Stomach (tissue), 9 donors: ENCODE results near the gene KLKB1. TPM values are rescaled to one million over a fixed set of nuclear protein-coding genes. Genes with fewer than 3 reads are reported as not detected.

Source experiments
- DNase-seq, 2 donors: peaks; one replicate each; pipeline versions ENCODE4 v3.0.0 to v3.0.0-alpha.2; 2013 to 2019
- H3K27ac ChIP-seq, 5 donors: fragments of 200-600 bp in 4 of 5; sonication (generic) in 4 of 5; one replicate each; pipeline ENCODE4 v1.5.1; 2013 to 2019; ENCODE audit warnings: mild to moderate bottlenecking in 1 of 5, moderate library complexity in 1 of 5
- H3K27me3 ChIP-seq, 3 donors: fragments of 200-600 bp; sonication (generic); one replicate each; pipeline ENCODE4 v1.5.1; 2017 to 2019; ENCODE audit warnings: mixed run types in 1 of 3
- H3K36me3 ChIP-seq, 4 donors: fragments of 200-600 bp; sonication (generic); 1 replicate in 3 of 4; 2 replicates in 1 of 4; pipeline ENCODE4 v1.5.1; 2016 to 2019
- H3K4me1 ChIP-seq, 4 donors: fragments of 200-600 bp; sonication (generic); one replicate each; pipeline ENCODE4 v1.5.1; 2016 to 2019
- H3K4me3 ChIP-seq, 4 donors: fragments of 200-600 bp; sonication (generic) in 3 of 4; one replicate each; pipeline ENCODE4 v1.5.1; 2016 to 2019; ENCODE audit warnings: mild to moderate bottlenecking in 1 of 4
- H3K9me3 ChIP-seq, 4 donors: fragments of 200-600 bp; sonication (generic); one replicate each; pipeline ENCODE4 v1.5.1; 2016 to 2019
- EP300 ChIP-seq: sonication (generic); formaldehyde crosslinking; IDR thresholded peaks from one replicate; pipeline ENCODE4 v1.6.1; 2017; ENCODE audit warnings: antibody characterized with exemption
- POLR2A ChIP-seq, 4 donors: fragments of 450-650 bp; IDR thresholded peaks; one replicate each; pipeline ENCODE4 v1.6.1; 2016; ENCODE audit warnings: antibody characterized with exemption in 4 of 4, control low read depth in 2 of 4, mild to moderate bottlenecking in 1 of 4, moderate library complexity in 1 of 4
- POLR2AphosphoS5 ChIP-seq, 3 donors: sonication (generic); formaldehyde crosslinking; IDR thresholded peaks; one replicate each; pipeline ENCODE4 v1.6.1; 2016; ENCODE audit warnings: antibody characterized with exemption in 3 of 3
- WGBS, 5 donors: extraction: QIAGEN DNeasy Blood & Tissue Kit in 3 of 5; methylation state at CpG; one replicate each; pipeline versions ENCODE4 v1.1.5 to v1.1.7; 2013 to 2018; 5-methylcytosine and 5-hydroxymethylcytosine counted together
- intact Hi-C: fragments of 100-400 bp; cut with DNase I; formaldehyde crosslinking; loops from one replicate; pipeline ENCODE4 v1.15.1; 2023; ENCODE audit warnings: low total_unique reads
- polyA plus RNA-seq, 3 donors: library from polyadenylated mRNA; stranded (reverse); fragments of 200-250 nt; gene quantifications; one replicate each; pipeline ENCODE4 v1.2.3, GENCODE V29; 2013
- total RNA-seq, 5 donors: library from RNA; depleted of rRNA; stranded (reverse); fragments of >200 nt; gene quantifications; one replicate each; pipeline versions ENCODE4 v1.1.0 to v1.2.3, GENCODE V29; 2014 to 2016
- TF ChIP-seq, protein P1 (sequence below), 7 experiments: fragments of 450-650 bp in 4 of 7; fragments of 200-600 bp in 3 of 7; sonication (generic) in 3 of 7; IDR thresholded peaks; one replicate each; pipeline ENCODE4 v1.5.1; 2016 to 2019; ENCODE audit warnings: antibody characterized with exemption in 7 of 7, control low read depth in 2 of 7, mild to moderate bottlenecking in 1 of 7
- donor health status: healthy with polysubstance abuse.
- donor health status: Bipolar disorder and iron deficiency.
- donor health status: healthy.

KLKB1 gene
- total and polyA plus RNA-seq, 8 donors, result 0.56 to 1.1 (median 0.66) TPM; not detected in 4

GRCh38 chr4:186283311-186283710 is 56.0 kb downstream of the KLKB1 start:
- Histone ChIP-seq H3K4me1 (no peaks in the 10 kb centered on the region), H3K36me3 (no peaks in the 10 kb centered on the region), H3K9me3 (no peaks in the 10 kb centered on the region), H3K27ac (no peak overlapping the region), H3K27me3 (no peaks in the 10 kb centered on the region), H3K4me3 (no peak overlapping the region)
- TF ChIP-seq POLR2A (IDR thresholded peaks at IDR 0.05), result no peak
- TF ChIP-seq, protein P1, sequence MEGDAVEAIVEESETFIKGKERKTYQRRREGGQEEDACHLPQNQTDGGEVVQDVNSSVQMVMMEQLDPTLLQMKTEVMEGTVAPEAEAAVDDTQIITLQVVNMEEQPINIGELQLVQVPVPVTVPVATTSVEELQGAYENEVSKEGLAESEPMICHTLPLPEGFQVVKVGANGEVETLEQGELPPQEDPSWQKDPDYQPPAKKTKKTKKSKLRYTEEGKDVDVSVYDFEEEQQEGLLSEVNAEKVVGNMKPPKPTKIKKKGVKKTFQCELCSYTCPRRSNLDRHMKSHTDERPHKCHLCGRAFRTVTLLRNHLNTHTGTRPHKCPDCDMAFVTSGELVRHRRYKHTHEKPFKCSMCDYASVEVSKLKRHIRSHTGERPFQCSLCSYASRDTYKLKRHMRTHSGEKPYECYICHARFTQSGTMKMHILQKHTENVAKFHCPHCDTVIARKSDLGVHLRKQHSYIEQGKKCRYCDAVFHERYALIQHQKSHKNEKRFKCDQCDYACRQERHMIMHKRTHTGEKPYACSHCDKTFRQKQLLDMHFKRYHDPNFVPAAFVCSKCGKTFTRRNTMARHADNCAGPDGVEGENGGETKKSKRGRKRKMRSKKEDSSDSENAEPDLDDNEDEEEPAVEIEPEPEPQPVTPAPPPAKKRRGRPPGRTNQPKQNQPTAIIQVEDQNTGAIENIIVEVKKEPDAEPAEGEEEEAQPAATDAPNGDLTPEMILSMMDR (IDR thresholded peaks at IDR 0.05), result no peak
- no peak for TF ChIP-seq EP300
- no peak for TF ChIP-seq POLR2AphosphoS5 (IDR thresholded peaks at IDR 0.05)
- WGBS, 5 donors, result 64 to 84% (median 73%) methylated on average over 5 of the region's 5 CpGs
- intact Hi-C loops, result no loop called here
- no peak for DNase-seq

GRCh38 chr4:186285147-186285546 is 57.8 kb downstream of the KLKB1 start:
- Histone ChIP-seq H3K36me3 (no peaks in the 10 kb centered on the region), H3K9me3 (no peaks in the 10 kb centered on the region), H3K4me3 (no peak overlapping the region), H3K27me3 (no peaks in the 10 kb centered on the region), H3K4me1 (no peaks in the 10 kb centered on the region), H3K27ac (no peak overlapping the region)
- WGBS, 5 donors, result 90 to 95% (median 94%) methylated on average over 12 of the region's 12 CpGs
- intact Hi-C loops, result no loop called here
- no peak for TF ChIP-seq EP300
- TF ChIP-seq POLR2AphosphoS5 (IDR thresholded peaks at IDR 0.05), result no peak
- no peak for TF ChIP-seq POLR2A (IDR thresholded peaks at IDR 0.05)
- TF ChIP-seq, protein P1 (IDR thresholded peaks at IDR 0.05), result no peak
- no peak for DNase-seq

DNA sequence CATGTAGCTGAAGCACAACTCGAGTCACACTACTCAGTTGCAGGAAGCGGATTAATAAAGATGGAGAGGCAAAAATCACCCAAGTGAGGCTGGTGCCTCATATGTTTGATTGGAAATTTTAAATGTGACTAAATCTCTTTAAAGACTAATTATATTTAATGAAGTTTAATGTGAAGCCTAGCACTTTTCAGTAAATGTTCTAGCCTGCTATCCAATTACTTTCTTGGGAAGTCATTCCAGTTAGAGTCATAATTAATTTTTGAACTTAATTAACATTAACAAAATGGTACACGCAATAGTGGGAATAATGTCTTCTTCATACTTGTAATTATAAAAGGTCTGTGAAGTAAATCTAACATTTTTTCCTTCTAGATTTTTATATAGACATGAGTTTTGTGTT is 59.3 kb downstream of the KLKB1 start:
- Histone ChIP-seq H3K27ac (no peak overlapping the region), H3K36me3 (no peaks in the 10 kb centered on the region), H3K9me3 (no peaks in the 10 kb centered on the region), H3K4me1 (no peaks in the 10 kb centered on the region), H3K27me3 (no peaks in the 10 kb centered on the region), H3K4me3 (no peak overlapping the region)
- intact Hi-C loops, result no loop called here
- no peak for TF ChIP-seq POLR2A (IDR thresholded peaks at IDR 0.05)
- TF ChIP-seq EP300, result no peak
- TF ChIP-seq POLR2AphosphoS5 (IDR thresholded peaks at IDR 0.05), result no peak
- TF ChIP-seq, protein P1 (IDR thresholded peaks at IDR 0.05), result no peak
- 90 to 95% (median 93%) methylated on average over 3 of the region's 3 CpGs for WGBS, 5 donors
- DNase-seq, result no peak

DNA sequence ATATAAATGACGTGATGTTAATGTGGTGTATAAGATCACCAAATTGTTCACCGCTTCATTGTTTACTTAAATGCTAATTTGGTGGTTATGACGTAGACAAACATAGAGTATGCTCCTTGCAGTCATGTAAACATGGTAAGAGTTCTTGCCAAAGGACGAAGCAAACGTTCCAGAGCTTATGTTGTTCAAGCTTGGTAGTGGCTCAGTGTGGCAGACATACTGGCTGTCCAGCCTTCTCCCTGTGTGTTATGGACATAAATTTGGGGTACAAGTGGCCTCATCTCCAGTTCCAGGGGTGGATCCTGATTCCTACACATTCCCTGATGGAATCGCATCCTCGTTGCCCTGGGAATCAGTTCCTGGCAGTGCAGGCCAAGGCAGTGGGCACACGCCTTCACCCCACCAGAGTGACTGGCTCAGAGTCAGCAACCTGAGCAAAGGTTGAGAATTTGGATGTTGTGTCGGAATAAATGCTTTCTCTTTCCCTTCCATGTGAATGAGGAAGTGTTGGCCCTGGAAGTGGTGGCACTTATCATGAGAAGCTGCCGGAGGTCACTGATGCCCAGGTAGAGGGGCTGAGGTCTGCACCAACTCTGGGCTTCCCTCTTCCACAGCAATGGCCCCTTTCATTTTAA is 64.1 kb downstream of the KLKB1 start:
- Histone ChIP-seq H3K4me3 (no peak overlapping the region), H3K4me1 (no peaks in the 10 kb centered on the region), H3K27ac (no peak overlapping the region), H3K9me3 (no peaks in the 10 kb centered on the region), H3K36me3 (no peaks in the 10 kb centered on the region), H3K27me3 (no peaks in the 10 kb centered on the region)
- WGBS, 5 donors, result 63 to 72% (median 67%) methylated on average over 10 of the region's 10 CpGs
- no peak for DNase-seq
- intact Hi-C loops, result loop anchor here (10.0 kb wide), 1 partner anchor 293 kb away; no protein-coding TSS in a partner anchor
- TF ChIP-seq, protein P1 (IDR thresholded peaks at IDR 0.05), result no peak
- TF ChIP-seq POLR2AphosphoS5 (IDR thresholded peaks at IDR 0.05), result no peak
